K562 (cell line): ENCODE measurements around the gene IGDCC3. TPM values are rescaled to one million over a fixed set of nuclear protein-coding genes. Genes with fewer than 3 reads are reported as not detected.

ENCODE experiments used
- AFF1 ChIP-seq, 2 experiments: fragments of 450-650 bp; IDR thresholded peaks; 2 replicates each; pipeline ENCODE4 v1.6.1; 2018; ENCODE audit warnings: mild to moderate bottlenecking in 2 of 2, low read depth in 1 of 2; ENCODE audit not compliant: partially characterized antibody in 2 of 2
- GMEB1 ChIP-seq: fragments of 250-450 bp; sonication (Bioruptor Pico); IDR thresholded peaks from 2 replicates; pipeline ENCODE4 v1.4.0; 2020; ENCODE audit warnings: mild to moderate bottlenecking
- SRF ChIP-seq, 2 experiments: fragments of 250-450, 450-650 bp in 1 of 2; sonication (Bioruptor Pico) in 1 of 2; sonication (generic) in 1 of 2; formaldehyde crosslinking; IDR thresholded peaks; 2 replicates each; pipeline versions ENCODE4 v1.5.0 to v1.5.1; 2020 to 2022; ENCODE audit warnings: mild to moderate bottlenecking in 1 of 2, missing genetic modification reagents in 1 of 2
- ZBTB26 ChIP-seq: fragments of 450-650 bp; formaldehyde crosslinking; IDR thresholded peaks from 2 replicates; pipeline ENCODE4 v1.4.0; 2022; ENCODE audit warnings: missing genetic modification characterization
- ZBTB7A ChIP-seq: IDR thresholded peaks from 2 replicates; pipeline ENCODE4 v1.6.1; 2011; ENCODE audit warnings: low read depth, mild to moderate bottlenecking, low read length, moderate library complexity, borderline replicate concordance; ENCODE audit not compliant: control insufficient read depth
- ZNF133 ChIP-seq: fragments of 250-450 bp; sonication (Bioruptor Pico); IDR thresholded peaks from 2 replicates; pipeline ENCODE4 v1.4.0; 2020; ENCODE audit warnings: mild to moderate bottlenecking
- polyA plus RNA-seq, 8 experiments: library from polyadenylated mRNA; depleted of rRNA in 4 of 8; stranded (reverse) in 5 of 8; unstranded in 3 of 8; fragments of >200 nt; fragmentation: Nextera tagmentation in 2 of 8; fragmentation: Illumina TruSeq in 1 of 8; extraction: Ambion mirVana in 2 of 8; extraction: Trizol in 1 of 8; gene quantifications; 2 replicates each; pipeline versions ENCODE4 v1.2.1 to v1.2.3, GENCODE V29; 2011 to 2014; ENCODE audit warnings: inconsistent platforms in 1 of 8, missing spikeins in 1 of 8
- total RNA-seq, 7 experiments: library from RNA; depleted of rRNA in 6 of 7; stranded (reverse); fragments of >200 nt in 6 of 7; fragmentation: Illumina TruSeq in 2 of 7; extraction: Trizol in 2 of 7; gene quantifications; 2 replicates each; pipeline versions ENCODE4 v1.2.1 to v1.2.3, GENCODE V29; 2011 to 2021; ENCODE audit warnings: low replicate concordance in 1 of 7

The IGDCC3 gene
- total and polyA plus RNA-seq, 9 of the 15 experiments (the other 6 are each of a cell fraction or from before 2014, with no cell fraction given), result not detected

- no peak for TF ChIP-seq AFF1 (IDR thresholded peaks at IDR 0.05; ENCODE audit: low read depth in 1 of 2, partially characterized antibody in 2 of 2)
- no peak for TF ChIP-seq ZNF133
- TF ChIP-seq SRF (CRISPR knock-in tag; IDR thresholded peaks at IDR 0.05), result 0 out of 4 replicates have a peak, but pooled peaks of 1 of the 2 experiments have one; percentile 30
- TF ChIP-seq ZBTB26, result no peak
- no peak for TF ChIP-seq GMEB1 (CRISPR knock-in tag)
- TF ChIP-seq ZBTB7A, result peak; percentile 56; the same call in 1 of the 2 replicates
Observed at GRCh38 chr15:65384895-65385869, 7.4 kb upstream of the IGDCC3 start (continued).
